Measurements from ENCODE around the gene CYP2W1.

DNA sequence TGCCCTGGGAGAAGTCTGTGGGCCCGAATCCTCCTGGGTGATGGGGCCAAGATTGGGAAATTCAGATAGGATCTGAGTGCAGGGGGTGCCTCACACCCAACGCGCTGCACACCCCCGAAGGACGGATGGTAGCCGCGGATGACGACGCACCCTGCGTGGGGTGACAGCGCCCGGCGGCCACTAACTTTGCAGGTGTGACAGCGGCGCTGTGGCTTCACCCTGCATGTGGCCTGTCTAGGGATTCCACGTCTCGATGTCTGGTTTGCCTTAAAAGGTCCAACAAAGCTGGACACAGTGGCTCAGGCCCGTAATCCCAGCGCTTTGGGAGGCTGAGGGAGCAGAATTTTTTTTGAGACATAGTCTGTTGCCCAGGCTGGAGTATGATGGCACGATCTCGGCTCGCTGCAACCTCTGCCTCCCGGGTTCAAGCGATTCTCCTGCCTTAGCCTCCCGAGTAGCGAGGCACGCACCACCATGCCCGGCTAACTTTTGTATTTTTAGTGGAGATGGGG, 47.1 kb upstream of the CYP2W1 start:
- TF ChIP-seq REST (tag by site-specific recombination; IDR thresholded peaks at IDR 0.05) (no peak), ZNF596 (tag by site-specific recombination; IDR thresholded peaks at IDR 0.05) (no peak), SP3 (tag by site-specific recombination; IDR thresholded peaks at IDR 0.05) (no peak)
- TF ChIP-seq, protein P1, sequence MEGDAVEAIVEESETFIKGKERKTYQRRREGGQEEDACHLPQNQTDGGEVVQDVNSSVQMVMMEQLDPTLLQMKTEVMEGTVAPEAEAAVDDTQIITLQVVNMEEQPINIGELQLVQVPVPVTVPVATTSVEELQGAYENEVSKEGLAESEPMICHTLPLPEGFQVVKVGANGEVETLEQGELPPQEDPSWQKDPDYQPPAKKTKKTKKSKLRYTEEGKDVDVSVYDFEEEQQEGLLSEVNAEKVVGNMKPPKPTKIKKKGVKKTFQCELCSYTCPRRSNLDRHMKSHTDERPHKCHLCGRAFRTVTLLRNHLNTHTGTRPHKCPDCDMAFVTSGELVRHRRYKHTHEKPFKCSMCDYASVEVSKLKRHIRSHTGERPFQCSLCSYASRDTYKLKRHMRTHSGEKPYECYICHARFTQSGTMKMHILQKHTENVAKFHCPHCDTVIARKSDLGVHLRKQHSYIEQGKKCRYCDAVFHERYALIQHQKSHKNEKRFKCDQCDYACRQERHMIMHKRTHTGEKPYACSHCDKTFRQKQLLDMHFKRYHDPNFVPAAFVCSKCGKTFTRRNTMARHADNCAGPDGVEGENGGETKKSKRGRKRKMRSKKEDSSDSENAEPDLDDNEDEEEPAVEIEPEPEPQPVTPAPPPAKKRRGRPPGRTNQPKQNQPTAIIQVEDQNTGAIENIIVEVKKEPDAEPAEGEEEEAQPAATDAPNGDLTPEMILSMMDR (tag by site-specific recombination; IDR thresholded peaks at IDR 0.05), result no peak
- TF ChIP-seq, protein P2, sequence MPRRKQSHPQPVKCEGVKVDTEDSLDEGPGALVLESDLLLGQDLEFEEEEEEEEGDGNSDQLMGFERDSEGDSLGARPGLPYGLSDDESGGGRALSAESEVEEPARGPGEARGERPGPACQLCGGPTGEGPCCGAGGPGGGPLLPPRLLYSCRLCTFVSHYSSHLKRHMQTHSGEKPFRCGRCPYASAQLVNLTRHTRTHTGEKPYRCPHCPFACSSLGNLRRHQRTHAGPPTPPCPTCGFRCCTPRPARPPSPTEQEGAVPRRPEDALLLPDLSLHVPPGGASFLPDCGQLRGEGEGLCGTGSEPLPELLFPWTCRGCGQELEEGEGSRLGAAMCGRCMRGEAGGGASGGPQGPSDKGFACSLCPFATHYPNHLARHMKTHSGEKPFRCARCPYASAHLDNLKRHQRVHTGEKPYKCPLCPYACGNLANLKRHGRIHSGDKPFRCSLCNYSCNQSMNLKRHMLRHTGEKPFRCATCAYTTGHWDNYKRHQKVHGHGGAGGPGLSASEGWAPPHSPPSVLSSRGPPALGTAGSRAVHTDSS (tag by site-specific recombination; IDR thresholded peaks at IDR 0.05), result no peak

Measured in HEK293 (cell line).